Measurements from ENCODE around the gene MARF1.
"Not testable (repeated sequence)": the region's sequence is repeated elsewhere in the genome, so short reads cannot be mapped to it uniquely, and the experiment has no call there.

The MARF1 gene

GRCh38 chr16:15597822-15598647, 44.9 kb downstream of the MARF1 start:
- DNase-seq (ENCODE audit: low spot score), result no peak

DNA sequence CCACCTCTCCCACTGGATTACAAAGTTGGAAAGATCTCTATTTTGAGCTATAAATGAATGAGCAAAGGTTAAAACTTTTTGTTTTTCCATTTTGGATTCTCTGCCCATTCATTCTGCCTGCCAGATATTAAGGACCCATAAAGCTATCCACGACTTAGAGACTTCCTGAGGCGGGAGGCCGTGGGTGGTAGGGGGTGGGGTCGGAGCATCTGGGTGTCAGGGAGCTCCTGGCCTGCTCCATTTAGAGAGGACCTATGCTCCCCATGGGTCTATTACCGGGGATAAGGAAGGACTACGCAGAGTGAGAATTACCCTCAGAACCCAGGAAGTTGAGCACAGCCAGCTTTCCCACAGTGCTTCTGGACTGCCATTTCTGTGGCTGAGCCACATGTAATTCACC, 45.8 kb downstream of the MARF1 start:
- no peak for DNase-seq (ENCODE audit: low spot score)

GRCh38 chr16:15594711-15595320, 48.1 kb downstream of the MARF1 start:
- DNase-seq (ENCODE audit: low spot score), result no peak

- DNase-seq (ENCODE audit: low spot score), result no peak
These were observed 49.7 kb downstream of the MARF1 start for GRCh38 chr16:15593235-15593634.

DNA sequence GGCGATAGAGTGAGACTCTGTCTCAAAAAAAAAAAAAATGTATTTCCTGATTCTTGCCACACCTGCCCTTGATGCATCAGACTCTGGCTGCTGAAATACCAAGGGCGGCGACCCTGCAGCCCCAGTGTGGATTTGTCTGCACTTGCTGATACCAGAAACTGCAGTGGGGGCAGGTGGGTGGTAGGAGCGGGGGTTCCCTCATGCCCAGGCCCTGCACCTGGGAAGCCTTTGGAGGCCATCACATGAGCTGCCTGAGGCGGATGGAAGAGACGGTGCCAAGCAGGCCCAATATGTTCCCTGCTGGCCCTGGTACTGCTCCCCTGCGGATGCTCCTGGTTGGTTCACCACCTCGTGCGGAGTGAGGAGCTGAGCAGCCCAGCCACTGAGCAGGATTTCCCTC, 50.6 kb downstream of the MARF1 start:
- no peak for DNase-seq (ENCODE audit: low spot score)

GRCh38 chr16:15587152-15587825, 55.7 kb downstream of the MARF1 start:
- no peak for DNase-seq (ENCODE audit: low spot score)

GRCh38 chr16:15586716-15587115, 56.2 kb downstream of the MARF1 start:
- DNase-seq (ENCODE audit: low spot score), result no peak

GRCh38 chr16:15585956-15586355, 57.0 kb downstream of the MARF1 start:
- no peak for DNase-seq (ENCODE audit: low spot score)

GRCh38 chr16:15583526-15583925, 59.4 kb downstream of the MARF1 start:
- DNase-seq (ENCODE audit: low spot score), result no peak

DNA sequence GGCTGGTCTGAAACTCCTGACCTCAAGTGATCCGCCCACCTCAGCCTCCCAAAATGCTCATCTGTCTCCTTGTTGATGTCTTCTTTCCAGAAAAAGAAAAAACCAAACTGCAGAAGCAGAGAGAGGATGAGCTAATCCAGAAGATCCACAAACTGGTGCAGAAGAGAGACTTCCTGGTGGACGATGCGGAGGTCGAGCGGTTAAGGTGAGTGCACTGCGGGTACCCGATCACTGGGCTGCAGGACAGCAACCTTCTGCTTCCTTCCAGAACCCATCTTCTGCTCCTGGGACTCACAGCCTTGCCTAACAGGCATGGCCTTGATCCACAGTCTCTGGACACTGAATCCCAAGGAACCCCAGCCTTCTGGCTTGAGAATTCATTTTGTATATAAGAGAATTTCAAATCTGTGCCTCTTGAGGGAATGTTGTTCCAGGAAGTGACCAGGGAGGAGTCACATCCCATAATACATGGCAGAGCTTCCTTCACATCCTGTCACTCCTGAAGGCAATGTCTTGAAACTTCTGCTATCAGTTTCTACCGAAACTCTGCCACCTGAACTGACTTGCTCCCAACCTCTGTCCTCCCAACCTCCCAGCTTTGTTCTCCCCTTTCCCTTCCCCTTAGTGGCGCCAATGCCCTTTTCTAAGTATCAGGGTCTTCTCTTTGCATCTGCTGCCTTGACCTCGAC, 61.7 kb downstream of the MARF1 start:
- no peak for DNase-seq (ENCODE audit: low spot score)

- no peak for DNase-seq (ENCODE audit: low spot score)
These were observed 64.1 kb downstream of the MARF1 start for GRCh38 chr16:15578824-15579223.

GRCh38 chr16:15576960-15577958, 65.7 kb downstream of the MARF1 start:
- DNase-seq (ENCODE audit: low spot score), result no peak

GRCh38 chr16:15575293-15576049, 67.5 kb downstream of the MARF1 start:
- DNase-seq (ENCODE audit: low spot score), result no peak

DNA sequence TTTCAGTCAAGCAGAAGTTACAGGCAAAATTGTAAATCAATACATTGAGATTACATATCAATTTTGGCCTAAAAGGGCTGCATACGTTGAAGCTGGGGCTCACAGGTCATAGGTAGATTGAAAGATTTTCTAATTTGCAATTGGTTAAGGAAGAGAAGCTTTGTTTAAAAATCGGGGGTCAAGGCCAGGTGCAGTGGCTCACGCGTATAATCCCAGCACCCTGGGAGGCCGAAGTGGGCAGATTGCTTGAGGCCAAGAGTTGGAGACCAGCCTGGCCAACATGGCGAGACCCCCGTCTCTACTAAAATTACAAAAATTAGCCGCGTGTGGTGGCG, 68.4 kb downstream of the MARF1 start:
- no peak for DNase-seq (ENCODE audit: low spot score)

GRCh38 chr16:15573896-15574613, 68.9 kb downstream of the MARF1 start:
- DNase-seq (ENCODE audit: low spot score), result not testable (repeated sequence)

DNA sequence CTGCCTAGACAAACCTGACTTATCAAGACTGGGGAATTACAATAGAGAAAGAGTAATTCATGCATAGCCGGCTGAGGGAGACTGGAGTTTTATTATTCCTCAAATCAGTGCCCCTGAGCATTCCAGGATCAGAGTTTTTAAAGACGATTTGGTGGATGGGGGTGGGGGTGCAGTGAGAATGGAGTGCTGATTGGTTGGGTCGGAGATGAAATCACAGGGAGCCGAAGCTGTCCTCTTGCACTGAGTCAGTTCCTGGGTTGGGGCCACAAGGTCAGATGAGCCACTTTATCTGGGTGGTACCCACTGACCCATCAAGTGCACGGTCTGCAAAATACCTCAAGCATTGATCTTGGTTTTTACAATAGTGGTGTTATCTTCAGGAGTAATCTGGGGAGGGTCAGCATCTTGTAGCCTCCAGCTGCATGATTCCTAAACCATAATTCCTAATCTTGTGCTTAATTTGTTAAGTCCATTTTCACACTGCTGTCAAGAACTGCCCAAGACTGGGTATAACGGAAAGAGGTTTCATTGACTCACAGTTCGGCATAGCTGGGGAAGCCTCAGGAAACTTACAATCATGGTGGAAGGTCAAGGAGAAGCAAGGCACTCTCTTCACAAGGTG, 69.6 kb downstream of the MARF1 start:
- DNase-seq (ENCODE audit: low spot score), result no peak

- no peak for DNase-seq (ENCODE audit: low spot score)
These were observed 70.5 kb downstream of the MARF1 start for GRCh38 chr16:15572329-15573001.

DNA sequence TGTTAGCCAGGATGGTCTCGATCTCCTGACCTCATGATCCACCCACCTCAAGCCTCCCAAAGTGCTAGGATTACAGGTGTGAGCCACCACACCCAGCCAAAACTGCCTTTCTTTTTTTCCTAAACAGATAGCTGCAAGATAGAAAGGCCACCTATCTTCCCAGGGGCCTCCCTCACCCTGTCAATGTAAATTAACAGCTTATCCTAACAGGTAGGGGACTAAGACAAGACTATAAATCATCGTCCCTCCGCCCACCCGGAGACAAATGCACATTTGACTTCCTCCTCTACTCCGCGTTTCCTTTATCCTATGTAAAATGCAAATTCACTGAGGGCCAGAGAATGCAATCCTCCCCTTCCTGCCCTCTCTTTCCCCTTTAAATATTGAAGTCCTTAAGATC, 71.4 kb downstream of the MARF1 start:
- DNase-seq (ENCODE audit: low spot score), result no peak

DNA sequence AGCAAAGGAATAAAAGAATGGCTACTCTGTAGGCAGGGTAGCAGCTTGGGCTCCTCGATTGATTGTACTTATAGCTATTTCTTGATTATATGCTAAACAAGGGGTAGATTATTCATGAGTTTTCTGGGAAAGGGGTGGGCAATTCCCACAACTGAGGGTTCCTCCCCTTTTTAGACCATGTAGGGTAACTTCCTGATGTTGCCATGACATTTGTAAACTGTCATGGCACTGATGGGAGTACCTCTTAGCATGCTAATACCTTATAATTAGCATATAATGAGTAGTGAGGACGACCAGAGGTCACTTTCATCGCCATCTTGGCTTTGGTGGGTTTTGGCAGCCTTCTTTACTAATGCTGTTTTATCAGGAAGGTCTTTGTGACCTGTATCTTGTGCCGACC, 72.3 kb downstream of the MARF1 start:
- not testable (repeated sequence) for DNase-seq (ENCODE audit: low spot score)
